ENCODE results near the gene CHI3L1.

Gene CHI3L1

DNA sequence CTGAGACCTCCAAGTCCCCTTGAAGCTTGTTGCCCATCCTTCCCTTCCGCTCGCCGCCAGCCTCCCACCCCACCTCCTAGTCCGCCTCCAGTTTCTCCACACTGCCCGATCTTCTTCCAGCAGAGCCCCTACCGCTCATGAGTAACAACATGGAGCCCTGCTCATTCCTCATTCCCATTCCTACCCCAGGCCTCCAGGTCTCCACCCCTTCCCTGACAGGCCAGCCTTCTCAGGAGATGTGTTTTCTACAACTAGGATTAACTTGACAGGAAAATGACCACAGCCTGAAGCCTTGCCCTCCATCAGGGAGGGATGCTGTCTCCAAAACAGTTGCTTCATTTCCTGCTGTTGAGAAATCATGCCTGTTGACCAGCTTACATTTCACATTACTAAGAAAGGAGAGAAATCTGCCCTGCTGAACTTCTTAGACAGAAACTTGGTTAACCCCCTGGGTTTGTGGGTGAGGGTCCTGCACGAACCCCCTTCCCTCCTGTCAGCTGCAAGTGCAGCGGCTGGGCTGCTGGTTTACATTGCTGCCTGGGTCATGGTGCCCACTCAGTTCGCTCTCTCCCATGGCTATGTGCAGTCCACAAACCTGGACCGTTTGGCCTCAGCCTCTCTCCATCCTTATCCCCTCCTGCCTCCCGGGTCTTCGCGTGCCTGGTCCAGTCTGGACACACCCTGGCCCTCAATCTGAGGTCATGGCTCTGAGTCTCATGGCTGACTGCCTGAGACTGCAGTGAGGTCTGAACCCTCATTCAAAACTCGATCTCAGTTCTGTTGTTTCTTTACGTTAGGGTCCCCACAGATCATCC is 16.1 kb upstream of the CHI3L1 start:
- H3K27ac ChIP-seq, result no peak overlapping the region
- TF ChIP-seq ZFX (IDR thresholded peaks at IDR 0.05; ENCODE audit: borderline replicate concordance), result no peak
- TF ChIP-seq, protein P1, sequence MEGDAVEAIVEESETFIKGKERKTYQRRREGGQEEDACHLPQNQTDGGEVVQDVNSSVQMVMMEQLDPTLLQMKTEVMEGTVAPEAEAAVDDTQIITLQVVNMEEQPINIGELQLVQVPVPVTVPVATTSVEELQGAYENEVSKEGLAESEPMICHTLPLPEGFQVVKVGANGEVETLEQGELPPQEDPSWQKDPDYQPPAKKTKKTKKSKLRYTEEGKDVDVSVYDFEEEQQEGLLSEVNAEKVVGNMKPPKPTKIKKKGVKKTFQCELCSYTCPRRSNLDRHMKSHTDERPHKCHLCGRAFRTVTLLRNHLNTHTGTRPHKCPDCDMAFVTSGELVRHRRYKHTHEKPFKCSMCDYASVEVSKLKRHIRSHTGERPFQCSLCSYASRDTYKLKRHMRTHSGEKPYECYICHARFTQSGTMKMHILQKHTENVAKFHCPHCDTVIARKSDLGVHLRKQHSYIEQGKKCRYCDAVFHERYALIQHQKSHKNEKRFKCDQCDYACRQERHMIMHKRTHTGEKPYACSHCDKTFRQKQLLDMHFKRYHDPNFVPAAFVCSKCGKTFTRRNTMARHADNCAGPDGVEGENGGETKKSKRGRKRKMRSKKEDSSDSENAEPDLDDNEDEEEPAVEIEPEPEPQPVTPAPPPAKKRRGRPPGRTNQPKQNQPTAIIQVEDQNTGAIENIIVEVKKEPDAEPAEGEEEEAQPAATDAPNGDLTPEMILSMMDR (IDR thresholded peaks at IDR 0.05), result no peak

DNA sequence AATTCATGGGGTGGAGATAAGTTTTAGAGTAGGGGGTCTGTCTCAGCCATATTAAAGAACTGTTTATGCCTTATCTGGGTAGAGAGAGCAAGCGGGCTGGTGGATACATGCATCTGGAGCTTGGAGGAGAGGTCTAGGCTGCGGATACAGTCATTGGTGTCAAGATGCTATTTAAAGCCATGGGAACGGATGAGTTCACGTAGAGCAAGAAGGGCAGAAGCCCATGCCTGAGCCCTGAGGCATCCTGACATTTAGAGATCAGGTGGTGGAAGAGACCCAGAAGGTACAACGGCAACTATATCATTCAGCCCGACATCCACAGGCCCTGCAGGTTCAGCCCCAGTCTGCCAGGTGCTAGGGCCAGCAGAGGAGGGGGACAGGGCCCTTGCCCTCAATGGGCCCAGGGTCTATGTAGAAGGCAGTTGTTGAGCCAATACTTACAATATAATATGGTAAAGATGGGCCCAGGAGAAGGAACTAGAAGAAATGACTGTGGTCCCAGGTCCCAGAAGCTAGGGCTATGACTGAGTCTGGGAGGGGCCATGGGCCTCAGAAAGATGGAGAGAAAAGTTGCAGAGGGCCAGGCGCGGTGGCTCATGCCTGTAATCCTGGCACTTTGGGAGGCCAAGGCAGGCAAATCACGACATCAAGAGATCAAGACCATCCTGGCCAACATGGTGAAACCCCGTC is 15.2 kb upstream of the CHI3L1 start:
- no peak overlapping the region for H3K27ac ChIP-seq
- TF ChIP-seq, protein P1 (IDR thresholded peaks at IDR 0.05), result no peak
- no peak for TF ChIP-seq ZFX (IDR thresholded peaks at IDR 0.05; ENCODE audit: borderline replicate concordance)

DNA sequence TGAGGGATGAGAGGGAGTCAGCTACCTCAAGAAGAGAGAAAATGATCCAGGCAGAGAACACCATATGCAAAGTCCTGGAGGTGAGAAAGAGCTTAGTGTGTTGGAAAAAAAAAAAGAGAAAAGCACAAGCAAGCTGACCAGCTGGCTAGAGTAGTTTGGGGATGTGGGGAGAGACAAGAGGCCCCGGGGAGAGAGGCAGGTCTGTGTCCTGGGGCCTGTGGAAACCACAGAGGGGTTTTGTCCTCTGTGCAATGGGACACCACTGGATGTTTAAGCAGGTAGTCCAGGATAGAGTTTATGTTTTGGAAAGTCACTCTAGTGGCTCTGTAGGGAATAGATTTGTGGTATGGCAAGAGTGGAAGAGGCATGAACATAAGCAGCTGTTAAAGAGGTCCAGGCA is 14.4 kb upstream of the CHI3L1 start:
- TF ChIP-seq ZFX (IDR thresholded peaks at IDR 0.05; ENCODE audit: borderline replicate concordance), result no peak
- TF ChIP-seq, protein P1 (IDR thresholded peaks at IDR 0.05), result no peak
- no peak overlapping the region for H3K27ac ChIP-seq

DNA sequence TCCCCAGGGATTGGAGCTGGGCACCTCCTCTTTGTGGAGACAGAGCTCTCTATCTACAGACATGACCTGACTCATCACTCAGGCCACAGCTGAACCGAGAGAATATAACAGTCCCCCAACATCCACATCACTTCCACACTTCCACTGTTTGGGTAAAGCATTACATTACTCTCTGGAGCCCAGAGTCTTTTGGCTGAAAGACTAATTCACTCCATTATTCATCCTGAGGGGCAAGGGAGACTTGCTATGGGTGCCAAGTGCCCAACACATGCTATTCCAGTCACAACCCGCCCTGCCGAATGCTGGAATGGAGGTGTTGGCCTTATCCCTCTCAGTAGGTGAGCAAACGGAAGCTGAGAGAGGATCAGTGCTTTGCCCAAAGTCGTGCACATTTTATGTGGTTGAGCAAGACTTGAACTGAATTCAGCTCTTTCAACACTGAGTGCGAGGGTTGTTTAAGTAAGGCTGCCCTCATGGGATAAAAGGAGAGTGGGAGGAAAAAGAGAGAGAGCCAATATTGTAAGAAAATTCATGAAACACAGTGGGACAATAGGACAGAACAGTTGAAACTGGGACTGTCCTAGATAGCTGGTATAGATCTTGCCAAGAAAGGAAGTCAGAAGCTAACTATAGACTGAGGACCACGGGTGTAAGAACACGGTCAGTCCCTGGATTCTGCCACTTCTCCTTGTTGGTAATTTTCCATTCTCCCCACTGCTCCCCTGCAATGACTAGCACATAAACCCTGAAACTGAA is 13.5 kb upstream of the CHI3L1 start:
- H3K27ac ChIP-seq, result no peak overlapping the region
- no peak for TF ChIP-seq ZFX (IDR thresholded peaks at IDR 0.05; ENCODE audit: borderline replicate concordance)
- TF ChIP-seq, protein P1 (IDR thresholded peaks at IDR 0.05), result no peak

DNA sequence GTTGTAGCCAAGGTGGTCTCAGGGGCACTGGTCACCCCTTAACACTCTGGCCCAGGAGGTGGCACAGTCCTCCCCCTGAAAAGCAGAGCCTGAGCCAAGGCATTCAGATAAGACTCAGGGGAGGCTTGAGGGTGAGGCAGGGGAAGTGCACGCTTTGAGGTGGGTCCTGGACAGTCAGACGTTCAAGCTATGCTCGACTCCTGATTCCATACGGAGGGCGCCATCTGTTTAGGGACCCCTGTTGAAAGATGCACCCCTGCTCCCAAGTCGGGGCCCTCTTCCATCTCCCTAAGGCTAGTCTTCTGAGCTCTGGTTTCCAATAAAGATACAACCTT is 12.9 kb upstream of the CHI3L1 start:
- no peak overlapping the region for H3K27ac ChIP-seq
- TF ChIP-seq ZFX (IDR thresholded peaks at IDR 0.05; ENCODE audit: borderline replicate concordance), result no peak
- TF ChIP-seq, protein P1 (IDR thresholded peaks at IDR 0.05), result no peak

DNA sequence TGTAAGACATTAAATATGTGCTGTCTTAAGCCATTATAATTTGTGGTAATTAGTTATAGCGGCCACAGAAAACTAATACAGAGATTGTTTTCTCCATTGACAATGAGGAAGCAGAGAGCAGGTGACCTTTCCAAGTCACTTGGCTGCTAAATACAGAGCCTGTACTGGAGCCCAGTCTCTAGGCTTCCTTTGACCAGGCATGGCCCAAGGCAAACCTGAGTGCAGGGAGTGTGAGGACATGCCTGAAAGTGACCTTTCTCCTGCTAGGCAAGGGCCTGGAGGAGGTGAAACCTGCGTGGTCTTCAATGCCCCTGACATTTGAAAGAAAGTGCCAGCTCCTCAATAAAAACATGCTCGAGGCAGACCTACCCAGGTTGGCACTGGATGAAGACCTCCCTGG is 12.5 kb upstream of the CHI3L1 start:
- no peak for TF ChIP-seq ZFX (IDR thresholded peaks at IDR 0.05; ENCODE audit: borderline replicate concordance)
- TF ChIP-seq, protein P1 (IDR thresholded peaks at IDR 0.05), result no peak
- no peak overlapping the region for H3K27ac ChIP-seq
